ENCODE measurements around the gene PNPLA3. TPM values are rescaled to one million over a fixed set of nuclear protein-coding genes. Genes with fewer than 3 reads are reported as not detected.

The PNPLA3 gene
- total RNA-seq, 1 experiment from 2014 or later: 17.5 TPM

GRCh38 chr22:43964314-43964857, 40.8 kb downstream of the PNPLA3 start:
- no peak for DNase-seq
- no CpG with 5 or more reads among the region's 10 CpGs for whole genome bisulfite sequencing (ENCODE audit: extremely low coverage, insufficient read length, low lambda C conversion rate)

More at GRCh38 chr22:43964314-43964857, 40.8 kb downstream of the PNPLA3 start:
- Mint-ChIP-seq H3K27ac (no peak overlapping the region), H3K9me3 (no peaks in the 10 kb centered on the region), H3K27me3 (ENCODE audit: low read depth) (no peaks in the 10 kb centered on the region), H3K4me3 (no peak overlapping the region), H3K36me3 (ENCODE audit: insufficient read depth in 1 of 3, low read depth in 3 of 3) (peaks cover 20 to 60% (median 58%) of the 10 kb centered on the region in 3 experiments; a peak in 6 of 7 replicates), H3K4me1 (no peaks in the 10 kb centered on the region)
- Histone ChIP-seq H3K79me2 (ENCODE audit: insufficient read depth, low read length) (no peaks in the 10 kb centered on the region), H4K5ac (ENCODE audit: insufficient read length, low read depth, low read length) (no peak overlapping the region), H2BK20ac (ENCODE audit: low read depth, low read length, poor library complexity, severe bottlenecking) (no peak overlapping the region), H3K79me1 (ENCODE audit: insufficient read depth, low read depth, low read length, poor library complexity, severe bottlenecking) (no peaks in the 10 kb centered on the region), H4K20me1 (ENCODE audit: control insufficient read depth, insufficient read depth, insufficient read length) (no peaks in the 10 kb centered on the region), H2AK5ac (ENCODE audit: insufficient read length, low read length) (no peak overlapping the region), H2BK120ac (ENCODE audit: low read depth, low read length, poor library complexity, severe bottlenecking) (no peak overlapping the region), H3K9me3 (ENCODE audit: control insufficient read depth, low read depth, low read length) (no peaks in the 10 kb centered on the region), H3K23ac (ENCODE audit: insufficient read length, low read depth, low read length) (no peak overlapping the region), H3T11ph (ENCODE audit: low read length) (no peak overlapping the region), H3K18ac (ENCODE audit: insufficient read length, low read depth, low read length) (no peak overlapping the region), H4K8ac (replicated peaks; ENCODE audit: insufficient read length, low read depth, low read length) (no peak overlapping the region), H3K56ac (ENCODE audit: insufficient read length, low read depth, low read length) (no peak overlapping the region), H2BK12ac (ENCODE audit: insufficient read length, low read depth, low read length) (no peak overlapping the region), H3K9ac (ENCODE audit: extremely low read depth, insufficient read length, low read length) (no peak overlapping the region), H2BK15ac (ENCODE audit: low read depth, low read length) (no peak overlapping the region), H3K27me3 (ENCODE audit: insufficient read depth, low read length) (no peaks in the 10 kb centered on the region), H2AFZ (ENCODE audit: low read length) (no peak overlapping the region), H3K14ac (ENCODE audit: insufficient read depth, low read length) (no peak overlapping the region), H3K4ac (ENCODE audit: low read depth, low read length) (no peak overlapping the region), H3K4me1 (ENCODE audit: insufficient read depth, low read length) (no peaks in the 10 kb centered on the region), H3K27ac (ENCODE audit: insufficient read length, low read depth, low read length) (no peak overlapping the region), H4K91ac (ENCODE audit: insufficient read length, low read depth, low read length) (no peak overlapping the region), H3K4me2 (ENCODE audit: insufficient read depth, insufficient read length, low read length) (no peak overlapping the region), H3K23me2 (ENCODE audit: insufficient read length, low read depth, low read length, poor library complexity, severe bottlenecking) (no peaks in the 10 kb centered on the region), H2BK5ac (ENCODE audit: insufficient read length, low read length) (no peak overlapping the region)
- TF ChIP-seq CTCF (conservative IDR thresholded peaks at IDR 0.05): no peak
